Small intestine (tissue), 16 donors: Measurements from ENCODE around the gene RBM8A. TPM values are rescaled to one million over a fixed set of nuclear protein-coding genes. Genes with fewer than 3 reads are reported as not detected.

Experiments
- DNase-seq, 2 donors: peaks; one replicate each; pipeline versions ENCODE4 v3.0.0 to v3.0.0-alpha.2; 2013
- FAIRE-seq: peaks from 2 replicates; lab custom pipeline; 2012; peaks lifted over from hg19 to GRCh38; lab: Jason Lieb, UNC
- H3K27ac ChIP-seq, 3 donors: one replicate each; pipeline ENCODE4 v1.5.1; 2013; ENCODE audit warnings: low read length in 2 of 3, mild to moderate bottlenecking in 2 of 3, control low read depth in 1 of 3, inconsistent platforms in 1 of 3, low read depth in 1 of 3, moderate library complexity in 1 of 3
- H3K27me3 ChIP-seq, 3 donors: one replicate each; pipeline ENCODE4 v1.6.1; 2013; ENCODE audit warnings: low read length in 3 of 3, inconsistent platforms in 1 of 3; ENCODE audit not compliant: control insufficient read depth in 3 of 3, insufficient read depth in 3 of 3
- H3K36me3 ChIP-seq, 3 donors: one replicate each; pipeline ENCODE4 v1.6.1; 2013; ENCODE audit warnings: low read length in 3 of 3, inconsistent platforms in 1 of 3, low read depth in 1 of 3, mild to moderate bottlenecking in 1 of 3, moderate library complexity in 1 of 3; ENCODE audit not compliant: control insufficient read depth in 3 of 3, insufficient read depth in 2 of 3
- H3K4me1 ChIP-seq, 3 donors: one replicate each; pipeline ENCODE4 v1.6.1; 2013; ENCODE audit warnings: low read length in 2 of 3, inconsistent platforms in 1 of 3, low read depth in 1 of 3, mild to moderate bottlenecking in 1 of 3, moderate library complexity in 1 of 3; ENCODE audit not compliant: control insufficient read depth in 3 of 3, insufficient read depth in 2 of 3
- H3K4me3 ChIP-seq, 3 donors: one replicate each; pipeline ENCODE4 v1.5.1; 2013; ENCODE audit warnings: low read length in 3 of 3, control low read depth in 1 of 3, inconsistent platforms in 1 of 3, low read depth in 1 of 3, mild to moderate bottlenecking in 1 of 3, moderate library complexity in 1 of 3
- H3K9me3 ChIP-seq, 2 donors: one replicate each; pipeline ENCODE4 v1.6.1; 2013; ENCODE audit warnings: low read depth in 1 of 2, low read length in 1 of 2; ENCODE audit not compliant: control insufficient read depth in 2 of 2, insufficient read depth in 1 of 2
- WGBS, 3 donors: extraction: QIAGEN DNeasy Blood & Tissue Kit; methylation state at CpG; one replicate each; pipeline ENCODE4 v1.1.7; 2013; 5-methylcytosine and 5-hydroxymethylcytosine counted together
- long read RNA-seq, 10 donors: transcript quantifications; one replicate each; lab custom pipeline, GENCODE V29; 2026
- polyA plus RNA-seq, 4 donors: library from polyadenylated mRNA; stranded (reverse) in 3 of 4; unstranded in 1 of 4; fragments of 200-250 nt in 3 of 4; fragments of 120-200 nt in 1 of 4; gene quantifications; one replicate each; pipeline versions ENCODE4 v1.2.1 to v1.2.3, GENCODE V29; 2013
- donor health status: healthy with polysubstance abuse.
- donor health status: control.
- donor health status: control.
- donor health status: Bipolar disorder and iron deficiency.
- donor health status: healthy.

Gene RBM8A
- polyA plus RNA-seq, result 100 to 1,000 TPM in 2 of 4 donors, 10 to 100 TPM in 2; 62.2 to 151 (median 105) TPM
- long read RNA-seq, donor 1, result 0 reads
- long read RNA-seq, donor 2, full-length matches to known transcripts, result 19 of 19 reads
- long read RNA-seq, donor 2, partial matches to known transcripts, result 0 of 19 reads
- long read RNA-seq, donor 2, other reads (novel, unspliced or antisense), result 0 of 19 reads
- long read RNA-seq, donor 3, full-length matches to known transcripts, result 38 of 65 reads
- long read RNA-seq, donor 3, partial matches to known transcripts, result 5 of 65 reads
- long read RNA-seq, donor 3, other reads (novel, unspliced or antisense), result 22 of 65 reads
- long read RNA-seq, donor 4, full-length matches to known transcripts, result 2 of 2 reads
- long read RNA-seq, donor 4, partial matches to known transcripts, result 0 of 2 reads
- long read RNA-seq, donor 4, other reads (novel, unspliced or antisense), result 0 of 2 reads
- long read RNA-seq, donor 5, full-length matches to known transcripts, result 9 of 9 reads
- long read RNA-seq, donor 5, partial matches to known transcripts, result 0 of 9 reads
- long read RNA-seq, donor 5, other reads (novel, unspliced or antisense), result 0 of 9 reads
- long read RNA-seq, donor 6, full-length matches to known transcripts, result 19 of 19 reads
- long read RNA-seq, donor 6, partial matches to known transcripts, result 0 of 19 reads
- long read RNA-seq, donor 6, other reads (novel, unspliced or antisense), result 0 of 19 reads
- long read RNA-seq, donor 7, result 0 reads
- long read RNA-seq, donor 8, full-length matches to known transcripts, result 6 of 6 reads
- long read RNA-seq, donor 8, partial matches to known transcripts, result 0 of 6 reads
- long read RNA-seq, donor 8, other reads (novel, unspliced or antisense), result 0 of 6 reads
- long read RNA-seq, donor 9, full-length matches to known transcripts, result 12 of 12 reads
- long read RNA-seq, donor 9, partial matches to known transcripts, result 0 of 12 reads
- long read RNA-seq, donor 9, other reads (novel, unspliced or antisense), result 0 of 12 reads
- long read RNA-seq, donor 10, full-length matches to known transcripts, result 58 of 88 reads
- long read RNA-seq, donor 10, partial matches to known transcripts, result 15 of 88 reads
- long read RNA-seq, donor 10, other reads (novel, unspliced or antisense), result 15 of 88 reads

DNA sequence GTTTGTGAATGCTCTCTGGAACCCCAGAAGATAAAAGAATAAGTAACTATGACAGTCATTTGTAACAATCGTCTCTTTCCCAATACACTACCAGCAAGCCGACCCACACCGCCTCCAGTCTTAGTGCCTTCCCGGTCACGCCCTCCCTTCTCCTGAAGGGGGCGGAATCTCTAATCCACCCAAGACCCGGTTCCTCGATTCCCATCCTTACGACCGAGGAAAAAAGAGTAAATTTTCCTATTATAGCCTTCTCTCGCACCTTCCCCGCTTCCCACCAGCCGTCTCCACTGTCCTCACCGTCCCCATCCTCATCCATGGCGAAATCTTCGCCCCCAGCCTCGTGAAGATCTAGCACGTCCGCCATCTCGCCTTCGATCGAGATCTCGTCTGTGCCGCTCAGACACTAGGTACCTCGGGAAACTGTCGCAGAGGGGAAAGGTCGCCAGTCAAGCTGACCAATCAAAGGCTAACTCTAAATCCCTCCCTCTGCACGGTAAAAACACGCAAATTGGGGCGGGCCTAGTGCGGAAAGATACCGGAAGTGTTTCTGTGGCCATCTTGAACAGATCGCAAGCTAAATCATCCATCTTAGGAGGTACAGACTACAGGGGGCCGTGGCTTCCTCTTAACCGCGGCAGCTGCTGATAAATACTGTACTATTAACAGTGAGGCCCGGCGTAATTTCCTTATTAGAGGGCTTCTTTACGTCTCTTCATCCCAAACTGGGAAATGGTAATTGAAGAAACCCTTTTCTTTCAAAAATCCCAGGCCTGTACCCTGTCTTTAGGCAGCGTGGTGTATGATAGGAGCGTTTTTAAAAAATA, at the start of gene RBM8A:
Gene RBM8A (minus strand): TSS at position 422 of the 824 bp plus-strand sequence. CDS start 58 bp downstream, at position 364.
- peak within 1 kb of the TSS; percentile 67 to 91 (median 79) for H3K4me3 ChIP-seq
- H3K36me3 ChIP-seq, result peaks cover 0 to 10% (median 2%) of the 10 kb centered on the region in 3 donors
- 0 to 1% (median 0%) methylated on average over 41 of the region's 41 CpGs for WGBS, 3 donors
- peak within 1 kb of the TSS; percentile 86 to 99 (median 94) for H3K27ac ChIP-seq
- no peaks in the 10 kb centered on the region for H3K27me3 ChIP-seq
- no peaks in the 10 kb centered on the region for H3K9me3 ChIP-seq
- FAIRE-seq, result no peak
- peaks cover 0 to 7% (median 0%) of the 10 kb centered on the region in 3 donors for H3K4me1 ChIP-seq
- peak; percentile 98 to 99 for DNase-seq

DNA sequence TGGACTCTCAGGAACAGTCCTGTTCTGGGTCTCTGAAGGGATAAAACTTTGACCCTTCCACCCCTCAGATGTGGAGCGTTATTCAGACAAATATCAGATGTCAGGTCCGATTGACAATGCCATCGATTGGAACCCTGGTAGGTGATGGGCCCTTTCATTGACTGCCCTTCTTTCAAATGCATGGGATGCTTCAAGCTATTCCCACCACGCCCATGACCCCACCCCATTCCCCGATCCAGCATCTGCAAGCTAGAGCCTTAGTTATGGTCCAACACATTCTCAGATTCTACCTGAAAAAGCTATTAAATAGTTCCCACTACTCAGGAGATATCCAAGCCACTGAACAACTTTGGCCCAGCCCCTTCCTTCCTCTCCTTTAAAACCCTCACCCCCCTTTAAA, 49.7 kb upstream of the RBM8A start:
- FAIRE-seq (no peak), DNase-seq (no peak)
- Histone ChIP-seq H3K36me3 (no peaks in the 10 kb centered on the region), H3K4me3 (no peak overlapping the region), H3K27ac (peak overlapping the region in 1 of 3 donors; percentile 98), H3K4me1 (peaks cover 12 to 30% (median 20%) of the 10 kb centered on the region in 3 donors), H3K9me3 (no peaks in the 10 kb centered on the region), H3K27me3 (no peaks in the 10 kb centered on the region)
- WGBS, 3 donors, result 80 to 83% (median 82%) methylated on average over 5 of the region's 5 CpGs

DNA sequence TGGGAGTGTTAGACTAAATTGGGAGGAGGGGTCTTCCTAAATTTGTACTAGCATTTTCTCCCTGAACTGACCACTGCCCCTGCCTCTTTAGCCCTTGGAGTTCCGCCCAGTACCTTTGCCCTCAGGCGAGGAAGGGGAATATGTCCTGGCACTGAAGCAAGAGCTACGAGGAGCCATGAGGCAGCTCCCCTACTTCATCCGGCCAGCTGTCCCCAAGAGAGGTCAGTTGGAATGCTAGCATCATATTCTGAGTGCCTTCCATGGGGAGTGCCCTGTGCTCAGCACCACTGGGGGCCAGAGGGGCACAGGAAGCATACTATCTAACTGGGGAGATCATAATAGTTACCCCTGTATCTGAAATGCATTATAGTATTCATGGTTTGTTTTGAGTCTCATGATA, 47.9 kb upstream of the RBM8A start:
- Histone ChIP-seq H3K4me1 (peaks cover 7 to 24% (median 13%) of the 10 kb centered on the region in 3 donors), H3K36me3 (no peaks in the 10 kb centered on the region), H3K27me3 (no peaks in the 10 kb centered on the region), H3K9me3 (no peaks in the 10 kb centered on the region), H3K27ac (no peak overlapping the region), H3K4me3 (no peak overlapping the region)
- DNase-seq (no peak), FAIRE-seq (no peak)
- WGBS, 3 donors, result 73 to 80% (median 80%) methylated on average over 4 of the region's 4 CpGs

- Histone ChIP-seq H3K4me3 (no peak overlapping the region), H3K27me3 (no peaks in the 10 kb centered on the region), H3K27ac (no peak overlapping the region), H3K36me3 (no peaks in the 10 kb centered on the region), H3K4me1 (peaks cover 4 to 19% (median 9%) of the 10 kb centered on the region in 3 donors), H3K9me3 (no peaks in the 10 kb centered on the region)
- 80 to 92% (median 86%) methylated on average over 7 of the region's 7 CpGs for WGBS, 3 donors
- no peak for DNase-seq
- no peak for FAIRE-seq
Observed at GRCh38 chr1:145974721-145975120, 47.4 kb upstream of the RBM8A start.

GRCh38 chr1:145972580-145972979, 45.3 kb upstream of the RBM8A start:
- no peaks in the 10 kb centered on the region for H3K27me3 ChIP-seq
- peaks cover 0 to under 1% of the 10 kb centered on the region in 2 donors for H3K9me3 ChIP-seq
- H3K27ac ChIP-seq, result no peak overlapping the region
- H3K36me3 ChIP-seq, result no peaks in the 10 kb centered on the region
- H3K4me1 ChIP-seq, result peaks cover 0 to under 1% (median 0%) of the 10 kb centered on the region in 3 donors
- H3K4me3 ChIP-seq, result no peak overlapping the region
- WGBS, 3 donors, result 79 to 91% (median 86%) methylated on average over 7 of the region's 7 CpGs
- FAIRE-seq (no peak), DNase-seq (no peak)

DNA sequence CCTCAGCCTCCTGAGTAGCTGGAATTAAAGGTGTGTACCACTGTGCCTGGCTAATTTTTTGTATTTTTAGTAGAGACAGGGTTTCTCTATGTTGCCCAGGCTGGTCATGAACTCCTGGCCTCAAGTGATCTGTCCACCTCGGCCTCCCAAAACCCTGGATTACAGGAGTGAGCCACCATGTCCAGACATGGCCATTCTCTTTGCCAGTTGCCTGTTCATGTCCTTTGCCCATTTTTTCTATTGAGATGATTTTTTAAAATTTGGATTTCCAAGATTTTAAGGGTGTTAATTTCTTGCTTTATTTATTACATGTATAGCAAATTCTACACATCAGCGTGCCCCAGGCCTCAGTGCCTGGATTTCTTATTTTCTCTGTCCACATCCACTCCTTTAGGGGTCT, 40.0 kb upstream of the RBM8A start:
- 95 to 99% (median 98%) methylated on average over 2 of the region's 2 CpGs for WGBS, 3 donors

GRCh38 chr1:145965119-145965744, 37.9 kb upstream of the RBM8A start:
- Histone ChIP-seq H3K4me1 (peaks cover 2 to 35% (median 7%) of the 10 kb centered on the region in 3 donors), H3K36me3 (no peaks in the 10 kb centered on the region), H3K9me3 (peaks cover 0 to 7% of the 10 kb centered on the region in 2 donors), H3K4me3 (peak overlapping the region; percentile 50 to 69 (median 56)), H3K27me3 (peaks cover 0 to 38% (median 0%) of the 10 kb centered on the region in 3 donors), H3K27ac (peak overlapping the region; percentile 60 to 96 (median 83))
- no peak for DNase-seq
- no peak for FAIRE-seq
- 0 to 1% (median 0%) methylated on average over 5 of the region's 5 CpGs for WGBS, 3 donors

More for the DNA sequence above, 40.0 kb upstream of the RBM8A start:
- Histone ChIP-seq H3K27ac (no peak overlapping the region), H3K4me1 (peaks cover 2 to 19% (median 7%) of the 10 kb centered on the region in 3 donors), H3K4me3 (no peak overlapping the region), H3K9me3 (peaks cover 0 to 7% of the 10 kb centered on the region in 2 donors), H3K36me3 (no peaks in the 10 kb centered on the region), H3K27me3 (peaks cover 0 to 17% (median 0%) of the 10 kb centered on the region in 3 donors)
- no peak for DNase-seq
- no peak for FAIRE-seq
